PC-3 (cell line): ENCODE measurements around the gene ADAMTS6.

Source experiments
- CTCF ChIP-seq: fragments of 300-600 bp; sonication (generic); conservative IDR thresholded peaks from 2 replicates; pipeline ENCODE4 v1.5.1; 2017; ENCODE audit warnings: antibody characterized with exemption, low read depth, mild to moderate bottlenecking, low read length
- EZH2 ChIP-seq: fragments of 300-600 bp; sonication (generic); IDR thresholded peaks from one replicate; pipeline ENCODE4 v1.6.1; 2017; ENCODE audit warnings: antibody characterized with exemption, mild to moderate bottlenecking, low read length; ENCODE audit not compliant: unreplicated experiment
- EZH2phosphoT487 ChIP-seq: fragments of 300-600 bp; sonication (generic); IDR thresholded peaks from 2 replicates; pipeline ENCODE4 v1.6.1; 2018; ENCODE audit warnings: mild to moderate bottlenecking, antibody characterized with exemption, low read length, borderline replicate concordance

DNA sequence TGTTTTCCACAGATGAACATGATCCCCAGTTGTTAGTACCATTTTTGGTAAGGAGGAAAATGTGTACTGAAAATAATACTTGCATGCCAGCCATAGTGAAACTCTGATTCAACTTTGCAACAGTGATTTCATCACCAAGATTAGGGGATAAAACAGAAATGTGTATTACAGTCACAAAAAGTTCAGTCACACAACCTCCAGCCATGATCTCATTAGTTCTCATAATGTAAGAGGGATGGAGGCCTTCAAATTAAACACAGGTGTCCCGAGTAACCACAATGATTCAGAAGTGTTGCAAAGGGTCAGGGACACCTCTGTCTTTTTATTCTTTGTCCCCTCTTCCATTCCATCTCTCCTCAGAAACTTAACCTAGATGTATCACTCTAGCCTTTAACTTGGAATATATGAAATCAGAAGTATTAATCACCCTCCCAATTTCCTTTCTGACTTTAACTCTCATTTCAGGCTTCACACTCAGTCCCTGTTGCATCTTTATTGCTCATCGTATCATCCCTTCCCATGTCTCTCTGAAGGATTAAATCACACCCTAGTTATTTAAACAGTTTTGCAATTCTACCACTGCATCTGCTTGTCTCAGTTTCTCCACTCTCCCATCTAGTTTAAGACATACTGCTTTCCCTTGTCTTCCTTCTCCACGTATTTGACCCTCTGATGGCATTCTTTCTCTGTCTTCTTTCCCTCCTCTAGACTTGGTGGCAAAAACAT is 291.2 kb downstream of the ADAMTS6 start:
- TF ChIP-seq CTCF, result no peak
- TF ChIP-seq EZH2, result no peak
- TF ChIP-seq EZH2phosphoT487, result no peak
